Middle frontal gyrus (tissue), 1 donor: Measurements from ENCODE around the gene ZBTB7A.
A peak's percentile ranks its signal among the peaks of the same experiment; 100 is the strongest.

Experiments used
- DNase-seq: peaks from one replicate; pipeline ENCODE4 v3.0.0-alpha.2; 2015; ENCODE audit warnings: low spot score; ENCODE audit errors: extremely low spot score

The ZBTB7A gene

GRCh38 chr19:4036576-4037300 is 30.0 kb downstream of the ZBTB7A start:
- no peak for DNase-seq

- no peak for DNase-seq
Measured at GRCh38 chr19:4035582-4035981, 31.1 kb downstream of the ZBTB7A start.

GRCh38 chr19:4035018-4035566 is 31.6 kb downstream of the ZBTB7A start:
- no peak for DNase-seq

- peak; percentile 66 for DNase-seq
Measured at GRCh38 chr19:4034048-4035017, 32.4 kb downstream of the ZBTB7A start.

GRCh38 chr19:4033028-4033956 is 33.4 kb downstream of the ZBTB7A start:
- no peak for DNase-seq

GRCh38 chr19:4032436-4032835 is 34.3 kb downstream of the ZBTB7A start:
- no peak for DNase-seq

- no peak for DNase-seq
Measured at GRCh38 chr19:4031420-4031819, 35.3 kb downstream of the ZBTB7A start.

- DNase-seq, result no peak
Measured at GRCh38 chr19:4030981-4031380, 35.7 kb downstream of the ZBTB7A start.

- no peak for DNase-seq
Measured at GRCh38 chr19:4030552-4030951, 36.1 kb downstream of the ZBTB7A start.

- DNase-seq, result no peak
Measured at GRCh38 chr19:4029247-4029614, 37.5 kb downstream of the ZBTB7A start.

GRCh38 chr19:4028334-4029246 is 38.1 kb downstream of the ZBTB7A start:
- DNase-seq, result no peak

- DNase-seq, result no peak
Measured at GRCh38 chr19:4027146-4027545, 39.6 kb downstream of the ZBTB7A start.

- DNase-seq, result no peak
Measured at GRCh38 chr19:4025317-4025716, 41.4 kb downstream of the ZBTB7A start.

- no peak for DNase-seq
Measured at GRCh38 chr19:4023600-4024398, 42.9 kb downstream of the ZBTB7A start.

- no peak for DNase-seq
Measured at GRCh38 chr19:4019578-4019977, 47.1 kb downstream of the ZBTB7A start.

GRCh38 chr19:4018775-4019504 is 47.8 kb downstream of the ZBTB7A start:
- DNase-seq, result no peak

GRCh38 chr19:4018140-4018613 is 48.5 kb downstream of the ZBTB7A start:
- no peak for DNase-seq

- DNase-seq, result no peak
Measured at GRCh38 chr19:4016903-4017638, 49.6 kb downstream of the ZBTB7A start.
